GM18907 (cell line): Measurements from ENCODE around the gene TNIK.
"Not testable (repeated sequence)": the region's sequence is repeated elsewhere in the genome, so short reads cannot be mapped to it uniquely, and the experiment has no call there.

Experiments used
- ATAC-seq: cut with Tn5 transposase; IDR thresholded peaks from one replicate; pipeline ENCODE4 v1.9.1; 2021; ENCODE audit warnings: mild to moderate bottlenecking, moderate library complexity; ENCODE audit not compliant: unreplicated experiment

The TNIK gene

GRCh38 chr3:171470714-171471227, 10.6 kb upstream of the TNIK start:
- no peak for ATAC-seq

GRCh38 chr3:171469376-171469775, 9.2 kb upstream of the TNIK start:
- no peak for ATAC-seq

DNA sequence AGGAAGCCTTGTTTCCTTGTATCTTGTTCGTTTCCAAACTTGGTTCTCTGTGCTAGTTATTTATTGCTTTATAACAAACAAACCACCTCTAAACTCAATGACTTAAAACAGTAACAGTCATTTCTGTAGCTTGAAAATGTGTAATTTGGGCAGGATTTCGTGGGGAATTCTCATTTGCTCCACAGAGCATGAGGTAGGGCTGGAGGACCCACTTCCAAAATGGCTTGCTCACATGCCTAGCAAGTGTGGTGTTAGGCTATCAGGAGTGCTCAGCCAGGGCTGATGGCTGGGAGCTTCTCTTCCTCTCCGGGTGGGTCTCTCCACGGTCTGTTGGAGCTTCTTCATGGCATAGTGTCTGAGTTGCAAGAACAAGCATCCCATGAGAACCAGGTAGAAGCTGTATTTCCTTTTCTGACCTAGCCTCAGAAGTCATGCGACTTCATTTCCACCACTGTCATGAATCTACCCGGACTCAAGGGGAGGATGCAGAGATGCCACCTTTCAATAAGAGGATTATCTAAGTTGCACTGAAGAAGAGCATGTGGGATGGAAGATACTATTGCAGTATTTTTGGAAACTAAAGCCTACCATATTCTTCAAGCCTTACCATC, 8.2 kb upstream of the TNIK start:
- ATAC-seq: peak; percentile 45

DNA sequence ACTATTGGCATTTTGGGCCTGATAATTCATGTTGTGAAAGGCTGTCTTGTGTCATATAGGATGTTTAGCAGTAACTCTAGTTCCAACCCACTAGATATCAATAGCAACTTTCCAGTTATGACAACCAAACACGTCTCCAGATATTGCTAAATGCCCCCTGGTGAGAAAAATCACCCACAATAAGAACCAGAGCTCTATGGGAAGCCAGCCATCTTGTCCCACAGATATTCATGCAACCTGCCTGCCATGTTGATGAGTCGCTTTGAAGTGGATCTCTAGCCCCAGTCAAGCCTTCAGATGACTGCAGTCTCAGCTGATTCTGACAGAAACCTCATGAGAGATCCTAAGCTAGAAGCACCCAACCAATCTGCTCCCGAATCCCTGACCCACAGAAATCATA, 5.6 kb upstream of the TNIK start:
- ATAC-seq: no peak

GRCh38 chr3:171464462-171464861, 4.3 kb upstream of the TNIK start:
- no peak for ATAC-seq

- no peak for ATAC-seq
Observed at GRCh38 chr3:171462224-171462623, 2.0 kb upstream of the TNIK start.

DNA sequence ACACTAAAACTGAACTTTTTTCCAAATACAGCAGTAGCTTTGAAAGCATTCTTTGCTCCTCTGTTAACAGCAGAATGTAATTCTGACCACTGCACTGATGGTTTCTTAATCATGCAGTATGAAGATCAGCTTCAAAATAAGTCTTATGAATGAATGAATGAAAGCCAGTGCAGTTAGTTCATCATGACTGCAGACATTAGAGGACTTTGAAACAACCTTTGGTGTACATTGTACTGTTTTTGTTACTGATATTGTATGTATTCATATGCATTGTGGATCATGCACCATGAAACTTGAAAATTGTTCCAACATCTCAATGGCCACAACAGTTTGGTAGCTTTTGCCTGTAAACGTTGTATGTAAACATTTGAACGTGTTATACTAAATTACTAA, 1.3 kb upstream of the TNIK start:
- ATAC-seq: no peak

DNA sequence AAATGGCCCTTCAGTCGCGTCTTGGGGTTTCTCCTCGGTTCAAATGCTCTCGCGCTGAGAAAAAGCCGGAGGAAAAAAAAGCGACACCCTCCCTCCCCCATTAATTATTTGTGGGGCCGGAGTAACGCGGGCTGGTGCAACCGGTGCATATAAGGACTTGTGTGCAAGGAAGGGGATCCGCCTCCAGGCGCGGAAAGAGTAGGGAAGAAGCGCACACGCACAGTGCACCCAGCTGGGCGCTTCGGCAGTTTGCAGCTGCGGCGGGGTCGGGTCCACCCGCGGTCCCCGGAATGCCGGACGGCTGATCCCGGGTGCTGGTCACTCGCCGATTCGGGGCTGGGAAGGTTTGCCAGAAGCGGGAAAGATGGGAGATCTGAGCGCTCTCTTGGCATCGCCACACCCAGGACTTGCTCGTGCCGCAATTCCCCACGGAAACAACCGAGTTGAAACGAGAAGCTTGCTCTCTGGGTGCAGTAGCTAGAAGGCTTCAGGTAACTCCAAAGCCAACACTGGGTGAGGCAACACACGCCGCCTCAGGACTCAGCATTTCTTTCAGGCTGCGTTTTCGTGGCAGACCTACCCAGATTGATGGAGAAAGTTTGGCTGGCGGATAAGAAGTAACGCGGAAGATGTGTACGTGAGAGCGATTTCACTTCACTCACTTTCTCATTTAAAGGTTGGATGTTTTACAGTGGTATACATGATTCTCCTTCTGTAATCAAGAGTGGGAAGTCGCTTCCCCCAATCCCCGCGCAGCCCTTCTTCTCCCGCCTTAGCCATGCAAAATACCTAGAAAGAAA, 720 bp upstream of the TNIK start:
- peak; percentile 51 for ATAC-seq

DNA sequence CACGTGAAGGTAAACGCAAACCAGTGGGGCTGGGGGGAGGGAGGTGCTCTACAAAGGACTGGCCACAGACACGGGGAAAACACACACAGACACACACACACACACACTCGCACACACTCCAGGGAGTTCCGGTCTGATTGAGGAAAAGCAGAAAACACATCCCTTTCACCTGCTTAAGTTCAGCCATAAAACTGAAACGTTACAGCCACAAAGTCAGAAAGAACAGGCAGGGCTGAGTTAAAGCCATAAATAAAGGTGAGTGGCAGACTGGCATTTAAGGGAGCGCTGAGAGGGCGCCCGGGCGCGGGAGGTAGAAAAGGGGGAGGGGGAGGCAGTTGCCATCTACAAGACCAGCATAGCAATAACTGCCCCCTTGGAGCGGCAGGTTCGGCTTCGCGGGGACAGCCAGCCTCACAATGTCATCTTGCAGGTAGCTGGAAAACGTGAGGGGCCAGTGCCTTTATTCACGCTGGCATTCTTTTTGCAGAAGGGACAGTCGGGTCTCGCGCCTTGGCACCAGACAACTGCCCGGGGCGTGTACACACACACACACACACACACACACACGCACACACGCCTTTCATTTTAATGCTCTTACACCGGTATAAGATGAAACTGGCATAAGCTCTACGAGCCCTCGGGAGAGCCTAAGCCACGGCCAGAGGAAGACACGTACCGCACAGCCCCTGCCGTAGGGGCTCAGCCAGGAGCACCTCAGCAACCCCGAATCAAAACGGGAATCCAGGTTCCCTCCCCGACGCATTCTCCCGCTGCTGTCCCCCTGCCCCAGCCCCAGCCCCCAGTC, 866 bp downstream of the TNIK start:
- ATAC-seq: no peak

DNA sequence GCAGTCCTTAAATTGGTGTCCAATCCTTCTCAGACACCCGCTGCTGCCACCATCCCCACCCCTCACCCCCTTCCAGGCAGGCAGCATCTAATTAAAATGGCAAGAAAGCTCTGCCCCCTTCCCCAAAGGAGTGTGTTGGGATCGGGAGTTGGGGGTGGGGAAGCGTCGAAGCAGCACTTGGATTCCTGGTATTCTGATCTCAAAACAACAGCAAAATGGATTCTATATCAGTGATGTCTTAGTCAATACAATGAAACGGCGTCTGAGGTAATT, 1.4 kb downstream of the TNIK start:
- no peak for ATAC-seq

DNA sequence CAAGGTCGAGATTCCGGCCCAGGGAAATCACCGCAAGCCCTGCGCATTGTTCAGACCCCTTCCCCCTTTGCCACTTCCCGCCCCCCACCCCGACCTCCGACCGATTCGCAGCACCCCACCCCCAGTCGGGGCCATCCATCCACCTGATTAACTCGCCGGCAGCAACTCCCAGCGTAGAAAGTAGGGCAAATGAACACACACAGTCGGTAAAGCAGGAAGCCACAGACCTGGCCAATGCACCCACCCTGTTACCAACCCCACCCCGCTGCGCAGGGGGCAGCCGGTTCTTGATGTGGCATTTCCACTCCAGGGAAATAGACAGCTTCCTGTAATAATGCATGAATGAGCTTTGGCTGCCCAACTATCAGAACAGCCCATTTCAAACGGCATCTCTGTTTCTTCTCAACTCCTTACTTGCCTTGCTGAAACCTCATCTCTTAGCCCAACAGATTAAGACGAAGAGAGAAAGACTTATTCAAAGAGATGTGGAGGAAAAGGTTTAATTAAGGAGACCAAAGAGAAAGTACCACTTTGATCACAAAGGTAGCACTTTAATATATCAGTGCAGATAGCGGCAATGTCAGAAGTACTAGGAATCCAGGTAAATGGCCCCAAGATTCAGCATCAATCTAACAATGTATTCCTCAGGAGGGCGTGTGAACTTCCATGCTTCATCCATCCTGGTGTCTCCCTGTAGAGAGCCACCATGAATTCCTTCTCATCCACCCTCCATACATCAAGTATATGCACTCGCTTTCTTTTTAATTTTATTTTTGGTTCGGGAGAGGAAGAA, 1.9 kb downstream of the TNIK start:
- ATAC-seq: no peak

GRCh38 chr3:171457607-171458061, 2.6 kb downstream of the TNIK start:
- no peak for ATAC-seq

GRCh38 chr3:171456765-171457606, 3.2 kb downstream of the TNIK start:
- ATAC-seq: no peak

- ATAC-seq: no peak
Observed at GRCh38 chr3:171455603-171456550, 4.3 kb downstream of the TNIK start.

- ATAC-seq: no peak
Observed at GRCh38 chr3:171454041-171454440, 6.2 kb downstream of the TNIK start.

GRCh38 chr3:171453180-171453886, 6.9 kb downstream of the TNIK start:
- ATAC-seq: no peak

DNA sequence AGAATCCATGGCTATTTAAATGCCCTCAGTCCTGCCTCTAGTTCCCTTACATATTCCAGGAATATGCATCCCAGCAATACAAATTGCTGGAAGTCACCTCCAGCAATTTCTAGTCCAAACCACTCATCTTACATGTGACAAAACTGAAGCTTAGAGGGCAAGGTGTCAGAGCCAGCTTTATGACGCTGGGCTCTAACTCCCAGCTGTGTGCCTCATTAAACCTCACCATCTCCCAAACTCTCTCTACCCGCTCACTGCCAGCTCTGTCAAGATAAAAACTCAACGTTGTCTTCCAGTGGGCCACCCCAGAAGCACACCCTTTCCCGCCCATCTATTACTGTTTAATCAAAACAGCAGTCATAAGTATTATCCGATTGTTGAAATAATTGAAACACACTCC, 7.9 kb downstream of the TNIK start:
- ATAC-seq: no peak

DNA sequence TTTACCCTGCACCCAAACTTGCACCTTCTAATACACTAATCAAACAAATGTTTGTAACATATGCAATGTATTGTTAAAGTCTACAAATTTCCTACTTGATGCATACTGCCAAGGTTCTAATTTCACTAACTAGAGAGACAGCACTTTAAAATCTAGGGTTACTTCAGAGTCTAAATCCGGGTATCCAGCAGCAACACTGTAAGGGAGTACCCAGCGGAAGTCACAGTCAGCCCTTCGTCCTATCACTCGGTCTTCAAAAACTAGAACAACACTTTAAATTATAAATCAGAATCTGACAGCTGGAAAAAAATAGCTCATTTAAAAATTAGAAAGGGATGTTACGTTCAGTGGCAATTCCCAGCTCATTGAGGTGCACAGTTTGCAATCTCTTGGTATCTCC, 8.3 kb downstream of the TNIK start:
- ATAC-seq: no peak

- ATAC-seq: not testable (repeated sequence)
Observed at GRCh38 chr3:171447579-171447891, 12.7 kb downstream of the TNIK start.
